Frontal cortex (tissue), 4 donors: ENCODE data around the gene RNLS. TPM values are rescaled to one million over a fixed set of nuclear protein-coding genes. Genes with fewer than 3 reads are reported as not detected.

ENCODE experiments used
- DNase-seq, 2 donors: peaks; one replicate each; pipeline ENCODE4 v3.0.0; 2012; ENCODE audit warnings: low spot score in 2 of 2
- FAIRE-seq: peaks from 2 replicates; lab custom pipeline; 2012; peaks lifted over from hg19 to GRCh38; lab: Jason Lieb, UNC
- total RNA-seq: library from RNA; depleted of rRNA; stranded (reverse); fragments of >200 nt; gene quantifications from one replicate; pipeline ENCODE4 v1.2.3, GENCODE V29; 2014
- donor health status: control.
- donor health status: control.
- donor health status: control.

The RNLS gene
- total RNA-seq, 1 donor from 2014 or later = 1.2 TPM

- no peak for FAIRE-seq
- DNase-seq = no peak
Observed at GRCh38 chr10:88455831-88456230, 127.3 kb downstream of the RNLS start.

- no peak for FAIRE-seq
- no peak for DNase-seq
Observed at GRCh38 chr10:88450201-88450600, 132.9 kb downstream of the RNLS start.

GRCh38 chr10:88442716-88443115 is 140.4 kb downstream of the RNLS start:
- no peak for DNase-seq
- FAIRE-seq = no peak

GRCh38 chr10:88440541-88440940 is 142.6 kb downstream of the RNLS start:
- no peak for DNase-seq
- FAIRE-seq = no peak

GRCh38 chr10:88439932-88440331 is 143.2 kb downstream of the RNLS start:
- DNase-seq (no peak), FAIRE-seq (no peak)

GRCh38 chr10:88437411-88437810 is 145.7 kb downstream of the RNLS start:
- FAIRE-seq = no peak

GRCh38 chr10:88433565-88434186 is 149.4 kb downstream of the RNLS start:
- no peak for FAIRE-seq
- DNase-seq = no peak

More at GRCh38 chr10:88437411-88437810, 145.7 kb downstream of the RNLS start:
- DNase-seq = no peak

- FAIRE-seq (no peak), DNase-seq (no peak)
Observed at GRCh38 chr10:88431103-88431502, 152.0 kb downstream of the RNLS start.

- FAIRE-seq = no peak
- no peak for DNase-seq
Observed at GRCh38 chr10:88428976-88429375, 154.1 kb downstream of the RNLS start.

- FAIRE-seq = no peak
Observed at GRCh38 chr10:88428442-88428841, 154.7 kb downstream of the RNLS start.

GRCh38 chr10:88427024-88427423 is 156.1 kb downstream of the RNLS start:
- DNase-seq (no peak), FAIRE-seq (no peak)

More at GRCh38 chr10:88428442-88428841, 154.7 kb downstream of the RNLS start:
- no peak for DNase-seq

GRCh38 chr10:88424881-88425280 is 158.2 kb downstream of the RNLS start:
- FAIRE-seq (no peak), DNase-seq (no peak)

GRCh38 chr10:88423732-88424131 is 159.4 kb downstream of the RNLS start:
- FAIRE-seq (no peak), DNase-seq (no peak)

- FAIRE-seq (no peak), DNase-seq (no peak)
Observed at GRCh38 chr10:88421590-88421989, 161.5 kb downstream of the RNLS start.

- FAIRE-seq (no peak), DNase-seq (no peak)
Observed at GRCh38 chr10:88418871-88419270, 164.2 kb downstream of the RNLS start.

GRCh38 chr10:88417387-88418030 is 165.6 kb downstream of the RNLS start:
- FAIRE-seq (no peak), DNase-seq (no peak)

GRCh38 chr10:88416801-88417200 is 166.3 kb downstream of the RNLS start:
- no peak for FAIRE-seq
- no peak for DNase-seq

GRCh38 chr10:88415533-88416130 is 167.5 kb downstream of the RNLS start:
- no peak for DNase-seq

GRCh38 chr10:88413412-88413811 is 169.7 kb downstream of the RNLS start:
- no peak for DNase-seq
- no peak for FAIRE-seq

More at GRCh38 chr10:88415533-88416130, 167.5 kb downstream of the RNLS start:
- no peak for FAIRE-seq

- FAIRE-seq (no peak), DNase-seq (no peak)
Observed at GRCh38 chr10:88411772-88412349, 171.3 kb downstream of the RNLS start.

GRCh38 chr10:88409824-88410223 is 173.3 kb downstream of the RNLS start:
- FAIRE-seq (no peak), DNase-seq (no peak)
